ENCODE results near the gene MPPED1. TPM values are rescaled to one million over a fixed set of nuclear protein-coding genes. Genes with fewer than 3 reads are reported as not detected.

The MPPED1 gene
- polyA plus RNA-seq, 1 experiment: not detected

- no peak for DNase-seq (ENCODE audit: low read depth, low spot score)
- POLR2A ChIA-PET: no interaction called here
Measured at GRCh38 chr22:43502306-43502874, 90.6 kb downstream of the MPPED1 start.

DNA sequence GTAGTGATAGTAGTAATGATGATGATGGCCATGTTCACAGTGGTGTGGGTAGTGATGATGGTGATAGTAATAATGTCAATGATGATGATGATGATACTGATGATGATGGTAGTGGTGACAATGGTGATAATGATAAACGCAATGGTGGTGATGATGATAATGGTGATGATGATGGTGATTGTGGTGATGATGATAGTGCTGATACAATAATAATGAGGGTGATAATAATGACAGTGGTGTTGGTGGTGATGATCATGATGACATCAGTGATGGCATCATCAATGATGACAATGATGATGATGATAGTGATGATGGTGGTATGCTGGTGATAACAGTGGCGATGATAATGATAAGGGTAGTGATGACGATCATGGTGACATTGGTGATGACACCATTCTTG is 92.3 kb downstream of the MPPED1 start:
- no peak for TF ChIP-seq CTCF (IDR thresholded peaks at IDR 0.05; ENCODE audit: low read depth, low read length)
- Histone ChIP-seq H3K27me3 (ENCODE audit: control insufficient read depth, insufficient read depth, low read length) (no peaks in the 10 kb centered on the region), H3K9me3 (ENCODE audit: control insufficient read depth, insufficient read depth, low read length) (peaks cover 68% of the 10 kb centered on the region), H3K27ac (ENCODE audit: low read depth, low read length) (no peak overlapping the region), H3K4me3 (ENCODE audit: low read depth, low read length) (no peak overlapping the region)
- no peak for DNase-seq (ENCODE audit: low read depth, low spot score)
- ChIA-PET POLR2A (no interaction called here), CTCF (no interaction called here)

More at GRCh38 chr22:43502306-43502874, 90.6 kb downstream of the MPPED1 start:
- no peak for TF ChIP-seq CTCF (IDR thresholded peaks at IDR 0.05; ENCODE audit: low read depth, low read length)
- Histone ChIP-seq H3K27me3 (ENCODE audit: control insufficient read depth, insufficient read depth, low read length) (no peaks in the 10 kb centered on the region), H3K27ac (ENCODE audit: low read depth, low read length) (no peak overlapping the region), H3K9me3 (ENCODE audit: control insufficient read depth, insufficient read depth, low read length) (peaks cover 76% of the 10 kb centered on the region), H3K4me3 (ENCODE audit: low read depth, low read length) (no peak overlapping the region)
- CTCF ChIA-PET: no interaction called here

- peaks cover 68% of the 10 kb centered on the region for H3K9me3 ChIP-seq (ENCODE audit: control insufficient read depth, insufficient read depth, low read length)
- no peak for DNase-seq (ENCODE audit: low read depth, low spot score)
- ChIA-PET CTCF (no interaction called here), POLR2A (no interaction called here)
- H3K27ac ChIP-seq (ENCODE audit: low read depth, low read length): no peak overlapping the region
- H3K4me3 ChIP-seq (ENCODE audit: low read depth, low read length): no peak overlapping the region
- no peak for TF ChIP-seq CTCF (IDR thresholded peaks at IDR 0.05; ENCODE audit: low read depth, low read length)
- no peaks in the 10 kb centered on the region for H3K27me3 ChIP-seq (ENCODE audit: control insufficient read depth, insufficient read depth, low read length)
Measured at GRCh38 chr22:43504666-43505261, 93.0 kb downstream of the MPPED1 start.

DNA sequence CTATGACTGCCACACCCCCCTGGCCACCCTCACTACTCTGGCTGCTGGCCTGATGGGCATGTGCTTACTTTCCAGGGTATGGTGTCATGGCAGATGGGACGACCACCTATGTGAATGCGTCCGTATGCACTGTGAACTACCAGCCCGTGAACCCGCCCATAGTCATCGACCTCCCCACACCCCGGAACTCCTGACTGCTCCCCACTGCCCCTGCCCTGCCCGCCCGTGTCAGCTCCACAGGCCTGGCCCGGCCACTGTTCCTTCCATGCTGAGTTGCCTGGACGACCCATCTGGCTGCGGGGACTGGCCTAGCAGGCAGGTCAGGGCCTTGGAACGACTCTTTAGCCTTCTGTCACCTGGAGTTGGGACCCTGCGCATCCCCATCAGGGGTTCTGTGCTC is 93.6 kb downstream of the MPPED1 start:
- ChIA-PET CTCF (no interaction called here), POLR2A (no interaction called here)
- H3K9me3 ChIP-seq (ENCODE audit: control insufficient read depth, insufficient read depth, low read length): peaks cover 74% of the 10 kb centered on the region
- H3K4me3 ChIP-seq (ENCODE audit: low read depth, low read length): no peak overlapping the region
- no peaks in the 10 kb centered on the region for H3K27me3 ChIP-seq (ENCODE audit: control insufficient read depth, insufficient read depth, low read length)
- TF ChIP-seq CTCF (IDR thresholded peaks at IDR 0.05; ENCODE audit: low read depth, low read length): no peak
- no peak for DNase-seq (ENCODE audit: low read depth, low spot score)
- H3K27ac ChIP-seq (ENCODE audit: low read depth, low read length): no peak overlapping the region

DNA sequence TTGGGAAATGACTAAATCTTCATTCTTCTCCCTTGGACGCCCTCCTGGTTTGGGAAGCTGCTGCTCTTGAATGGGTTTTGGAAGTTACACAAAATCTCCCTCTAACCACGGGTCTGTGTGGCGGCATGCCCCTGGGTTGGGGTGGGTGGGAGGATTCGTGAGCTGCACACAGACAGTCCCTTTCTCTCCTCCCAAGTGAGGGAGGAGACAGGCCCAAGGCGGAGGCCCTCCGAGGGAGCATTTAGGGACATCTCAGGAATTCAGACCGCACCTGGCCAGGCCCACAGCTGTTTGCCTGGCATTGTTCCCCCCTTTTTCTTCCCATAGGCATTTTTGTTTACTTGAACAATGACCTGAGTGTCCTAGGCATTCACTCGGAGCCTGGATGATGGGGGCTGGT is 94.1 kb downstream of the MPPED1 start:
- Histone ChIP-seq H3K9me3 (ENCODE audit: control insufficient read depth, insufficient read depth, low read length) (peaks cover 74% of the 10 kb centered on the region), H3K27me3 (ENCODE audit: control insufficient read depth, insufficient read depth, low read length) (no peaks in the 10 kb centered on the region), H3K27ac (ENCODE audit: low read depth, low read length) (no peak overlapping the region), H3K4me3 (ENCODE audit: low read depth, low read length) (no peak overlapping the region)
- POLR2A ChIA-PET: no interaction called here
- no peak for TF ChIP-seq CTCF (IDR thresholded peaks at IDR 0.05; ENCODE audit: low read depth, low read length)
- DNase-seq (ENCODE audit: low read depth, low spot score): no peak
- CTCF ChIA-PET: no interaction called here

Data from AG04450 (cell line).